HS-27A (cell line): ENCODE results near the gene NF2.
"Not testable (repeated sequence)": the region's sequence is repeated elsewhere in the genome, so short reads cannot be mapped to it uniquely, and the experiment has no call there.

Experiments used
- DNase-seq: peaks from one replicate; pipeline ENCODE4 v3.0.0-alpha.2; 2012; ENCODE audit warnings: low read depth, missing footprints

NF2 gene

DNA sequence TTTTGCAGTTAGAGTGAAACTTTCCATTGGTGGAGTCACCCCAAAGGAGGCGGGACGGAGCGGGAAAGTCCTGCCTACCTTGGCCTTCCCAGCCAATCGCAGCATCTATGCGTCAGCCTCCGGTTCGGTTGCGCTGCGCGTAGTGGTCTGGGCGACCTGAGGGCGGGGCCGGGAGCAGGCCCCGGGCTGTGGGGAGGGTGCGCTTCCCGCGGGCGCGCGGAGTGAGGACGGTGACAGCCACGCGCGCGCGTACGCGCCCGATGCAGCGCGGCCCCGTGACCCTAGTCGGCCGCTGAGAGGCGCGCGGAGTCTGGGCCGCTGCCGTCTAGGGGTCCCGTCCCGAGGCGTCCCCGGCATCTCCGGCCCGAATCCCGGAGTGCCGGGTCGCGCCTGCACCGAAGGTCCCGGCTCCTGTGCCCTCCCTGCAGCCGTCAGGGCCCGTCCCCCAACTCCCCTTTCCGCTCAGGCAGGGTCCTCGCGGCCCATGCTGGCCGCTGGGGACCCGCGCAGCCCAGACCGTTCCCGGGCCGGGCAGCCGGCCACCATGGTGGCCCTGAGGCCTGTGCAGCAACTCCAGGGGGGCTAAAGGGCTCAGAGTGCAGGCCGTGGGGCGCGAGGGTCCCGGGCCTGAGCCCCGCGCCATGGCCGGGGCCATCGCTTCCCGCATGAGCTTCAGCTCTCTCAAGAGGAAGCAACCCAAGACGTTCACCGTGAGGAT, at the start of gene NF2:
Gene NF2, plus strand, starts transcription at position 276 of the 718 bp plus-strand sequence. Its CDS starts 366 bp downstream, at position 642.
- peak; percentile 97 for DNase-seq

DNA sequence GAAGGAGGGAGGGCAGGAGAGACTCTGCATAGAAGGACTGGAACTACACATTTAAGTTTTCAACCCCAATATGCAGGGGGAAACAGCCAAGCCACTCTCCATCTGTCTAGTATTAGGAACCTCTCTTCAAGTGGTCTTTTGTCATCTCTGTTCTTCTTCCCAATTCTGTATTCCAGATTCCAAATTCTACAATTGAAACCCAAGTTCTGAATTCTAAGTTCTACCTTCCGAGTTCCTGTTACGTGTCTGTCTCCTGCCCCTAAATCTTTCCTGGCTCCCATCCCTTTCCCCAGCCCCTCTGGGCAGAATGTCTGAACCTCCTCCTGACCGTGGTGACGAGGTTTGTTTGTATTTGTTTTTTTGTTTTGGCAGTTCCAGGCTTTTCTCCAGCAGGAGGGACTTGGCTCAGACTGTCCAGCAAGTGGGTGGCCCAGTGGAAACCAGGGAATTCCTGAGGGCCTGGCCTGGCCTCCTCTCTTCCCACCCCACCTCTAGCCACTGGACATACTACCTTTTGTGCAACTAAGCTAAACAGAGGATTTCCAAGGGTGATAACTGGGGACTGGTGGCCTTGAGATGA, 48.3 kb upstream of the NF2 start:
- DNase-seq = no peak

DNA sequence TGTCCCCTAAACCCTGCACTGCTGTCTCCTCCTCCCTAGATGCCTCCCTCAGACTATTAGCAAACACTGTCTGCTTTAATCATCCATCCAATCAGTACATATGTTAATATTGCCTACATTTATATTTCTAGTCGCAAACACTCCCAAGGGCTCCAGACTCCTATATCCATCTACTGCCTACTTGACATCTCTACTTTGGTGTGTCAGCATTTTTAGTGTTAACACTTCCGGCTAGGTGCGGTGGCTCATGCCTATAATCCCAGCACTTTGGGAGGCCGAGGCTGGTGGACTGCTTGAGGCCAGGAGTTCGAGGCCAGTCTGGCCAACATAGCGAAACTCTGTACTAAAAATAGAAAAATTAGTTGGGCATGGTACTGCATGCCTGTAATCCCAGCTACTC, 44.4 kb upstream of the NF2 start:
- DNase-seq = no peak

DNA sequence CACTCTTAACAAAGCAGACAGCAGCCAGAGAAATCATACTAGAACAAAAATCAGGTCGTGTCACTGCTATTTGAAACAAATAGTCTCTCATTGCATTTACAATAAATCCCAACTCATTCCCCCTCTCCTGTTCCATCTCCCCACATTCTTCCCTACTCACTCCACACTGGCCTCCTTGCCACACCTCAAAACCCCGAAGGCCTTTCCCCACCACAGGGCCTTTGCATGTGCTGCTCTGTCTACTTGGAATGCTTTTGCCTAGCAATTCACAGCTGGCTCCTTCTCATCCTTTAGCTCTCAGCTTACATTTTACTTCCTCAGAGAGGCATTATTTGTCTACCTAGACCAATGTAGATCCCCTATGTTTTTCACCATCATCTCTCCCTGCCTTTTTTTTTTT, 43.6 kb upstream of the NF2 start:
- DNase-seq = no peak

- DNase-seq = no peak
These were observed 39.6 kb upstream of the NF2 start for GRCh38 chr22:29563652-29564460.

DNA sequence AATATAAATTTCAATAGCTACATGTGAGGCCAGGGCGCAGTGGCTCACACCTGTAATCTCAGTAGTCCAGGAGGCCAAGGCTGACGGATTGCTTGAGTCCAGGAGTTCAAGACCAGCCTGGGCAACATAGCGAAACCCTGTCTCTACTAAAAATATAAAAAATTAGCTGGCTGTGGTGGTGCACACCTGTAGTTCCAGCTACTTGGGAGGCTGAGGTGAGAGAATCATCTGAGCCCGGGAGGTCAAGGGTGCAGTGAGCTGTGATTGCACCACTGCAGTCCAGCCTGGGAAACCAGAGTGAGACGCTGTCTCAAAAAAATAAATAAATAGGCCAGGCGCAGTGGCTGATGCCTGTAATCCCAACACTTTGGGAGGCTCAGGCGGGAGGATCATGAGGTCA, 36.9 kb upstream of the NF2 start:
- DNase-seq = not testable (repeated sequence)

DNA sequence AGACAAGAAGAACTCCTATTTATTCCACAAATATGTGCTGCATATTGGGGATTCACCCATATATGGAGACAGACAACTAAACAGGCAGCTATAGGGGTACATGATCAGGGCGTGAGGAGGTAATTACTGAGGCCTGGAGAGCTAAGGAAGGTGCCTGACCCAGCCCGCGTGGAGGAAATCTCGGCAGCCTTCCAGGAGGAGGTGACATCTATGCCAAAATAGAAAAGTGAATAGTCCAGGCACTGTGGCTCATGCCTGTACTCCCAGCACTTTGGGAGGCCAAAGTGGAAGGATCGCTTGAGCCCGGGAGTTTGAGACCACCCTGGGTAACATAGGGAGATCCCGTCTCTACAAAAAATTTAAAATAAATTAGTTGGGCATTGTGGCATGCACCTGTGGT, 36.1 kb upstream of the NF2 start:
- DNase-seq = no peak

- DNase-seq = no peak
These were observed 34.3 kb upstream of the NF2 start for GRCh38 chr22:29569011-29569678.

DNA sequence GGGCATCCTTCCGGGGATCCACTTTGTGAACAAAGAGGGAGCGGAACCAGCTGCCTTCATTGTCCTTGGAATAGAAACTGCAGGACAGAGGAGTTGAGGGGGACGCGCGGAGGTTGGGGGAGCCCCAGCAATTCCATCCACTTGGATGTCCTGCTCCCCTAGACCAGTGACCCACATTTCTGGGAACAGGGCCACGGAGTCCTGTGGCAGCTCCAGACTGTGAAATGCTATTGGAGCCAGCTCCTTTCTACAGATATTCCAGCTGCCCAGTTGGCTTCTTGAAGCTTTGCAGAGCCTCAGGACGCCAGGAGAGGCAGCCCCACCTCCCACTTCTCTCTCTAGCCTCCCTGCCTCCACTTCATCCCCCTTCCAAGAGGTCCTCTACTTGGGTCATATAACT, 33.0 kb upstream of the NF2 start:
- no peak for DNase-seq

GRCh38 chr22:29570912-29571549, 32.4 kb upstream of the NF2 start:
- no peak for DNase-seq

- no peak for DNase-seq
These were observed 28.5 kb upstream of the NF2 start for GRCh38 chr22:29574762-29575450.

- DNase-seq = no peak
These were observed 24.8 kb upstream of the NF2 start for GRCh38 chr22:29578462-29579200.

GRCh38 chr22:29580200-29580810, 23.1 kb upstream of the NF2 start:
- DNase-seq = no peak

- DNase-seq = no peak
These were observed 21.6 kb upstream of the NF2 start for GRCh38 chr22:29581799-29582198.

DNA sequence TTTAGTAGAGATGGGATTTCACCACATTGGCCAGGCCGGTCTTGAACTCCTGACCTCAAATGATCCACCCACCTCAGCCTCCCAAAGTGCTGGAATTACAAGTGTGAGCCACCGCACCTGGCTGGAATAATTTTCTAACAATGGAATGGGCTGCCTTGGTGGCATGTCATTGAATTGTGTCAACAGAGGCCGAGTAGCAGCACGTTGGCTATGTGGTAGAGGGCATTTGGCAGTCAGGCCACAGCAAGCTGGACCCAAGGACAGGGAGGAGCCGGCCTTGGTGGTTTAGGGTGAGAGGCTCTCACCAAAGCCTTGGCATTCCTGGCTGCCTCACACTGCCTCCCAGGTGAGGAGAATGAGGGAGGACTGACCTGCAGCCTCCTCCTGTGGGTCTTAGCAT, 18.5 kb upstream of the NF2 start:
- DNase-seq = no peak

DNA sequence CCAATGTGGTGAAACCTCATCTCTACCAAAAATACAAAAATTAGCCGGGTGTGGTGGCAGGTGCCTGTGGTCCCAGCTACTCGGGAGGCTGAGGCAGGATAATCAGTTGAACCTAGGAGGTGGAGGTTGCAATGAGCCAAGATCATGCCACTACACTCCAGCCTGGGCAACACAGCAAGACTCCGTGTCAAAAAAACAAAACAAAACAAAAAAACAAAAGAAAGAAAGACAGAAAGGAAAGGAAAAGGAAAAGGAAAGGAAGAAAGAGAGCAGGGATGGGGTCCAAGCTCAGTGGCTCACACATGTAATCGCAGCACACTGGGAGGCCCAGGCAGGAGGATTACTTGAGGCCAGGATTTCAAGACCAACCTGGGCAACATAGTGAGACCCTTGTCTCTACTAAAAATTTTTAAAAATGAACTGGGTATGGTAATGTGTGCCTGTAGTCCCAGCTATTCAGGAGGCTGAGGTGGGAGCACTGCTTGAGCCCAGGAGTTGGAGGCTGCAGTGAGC, 17.2 kb upstream of the NF2 start:
- DNase-seq = not testable (repeated sequence)

- DNase-seq = peak; percentile 72
These were observed 15.3 kb upstream of the NF2 start for GRCh38 chr22:29587938-29588699.

DNA sequence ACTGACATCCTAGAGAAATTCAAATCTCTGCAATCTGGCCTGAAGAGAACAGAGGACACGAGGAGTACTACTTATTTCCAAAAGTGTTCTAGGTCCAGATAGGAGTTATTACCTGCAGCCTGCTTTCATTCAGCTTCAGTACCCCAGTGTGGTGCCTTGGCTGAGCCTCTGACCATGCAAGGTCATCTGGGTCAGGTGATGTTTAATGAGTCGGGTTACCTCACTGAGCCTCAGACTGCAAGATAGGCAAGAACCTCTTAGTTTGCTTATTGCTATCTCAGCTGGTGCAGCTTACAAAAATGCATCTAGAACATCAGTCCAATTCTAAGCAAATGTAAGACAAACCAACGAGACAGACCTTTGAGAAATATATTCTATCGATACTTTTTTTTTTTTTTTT, 9.5 kb upstream of the NF2 start:
- DNase-seq = no peak

- not testable (repeated sequence) for DNase-seq
These were observed 9.0 kb upstream of the NF2 start for GRCh38 chr22:29594447-29594846.
